Measurements from ENCODE around the gene SNRPA1. TPM values are rescaled to one million over a fixed set of nuclear protein-coding genes. Genes with fewer than 3 reads are reported as not detected.

The SNRPA1 gene
- total and polyA plus RNA-seq, 2 donors (not counting 1 experiment from before 2014, with no cell fraction given): 97.7 to 113 TPM

DNA sequence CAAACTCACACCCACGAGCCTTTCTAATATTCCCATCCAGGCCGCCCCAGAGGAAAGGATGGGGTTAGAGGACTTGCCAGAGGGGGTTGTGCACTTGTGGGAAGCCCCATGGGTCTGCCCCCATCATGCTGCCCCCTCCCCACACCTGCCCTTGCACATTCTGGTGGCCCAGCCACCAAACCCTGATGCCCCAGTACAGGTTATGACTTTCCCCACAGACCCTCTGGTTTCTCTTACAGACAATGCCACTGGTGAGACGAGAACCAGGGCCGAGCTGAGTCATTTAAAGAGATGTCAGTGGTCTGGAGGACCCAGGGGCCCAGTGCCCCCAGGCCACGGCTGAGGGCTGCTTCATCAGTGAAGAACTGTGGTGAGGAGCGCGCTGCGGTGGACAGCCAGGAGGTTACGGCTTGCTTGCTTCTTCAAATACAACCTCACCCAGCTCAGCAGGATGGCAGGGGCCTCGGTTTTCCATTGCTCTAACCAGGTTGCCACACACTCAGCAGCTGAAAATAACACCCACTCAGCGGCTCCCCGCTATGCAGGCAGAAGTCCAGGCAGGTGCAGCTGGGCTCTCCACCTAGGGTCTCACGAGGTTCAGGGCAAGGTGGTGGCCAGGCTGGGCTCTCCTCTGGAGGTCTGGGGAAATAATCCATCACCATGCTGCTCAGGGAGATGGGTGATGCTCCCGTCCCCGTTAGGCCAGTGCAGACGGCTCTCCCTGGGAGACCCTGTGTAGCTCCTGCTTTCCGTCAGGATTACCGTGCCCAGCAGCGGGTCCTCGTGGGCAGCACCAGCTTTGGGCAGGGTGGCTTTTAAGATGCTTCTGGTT lies 13.8 kb upstream of the SNRPA1 start:
- POLR2A ChIA-PET: no interaction called here
- Histone ChIP-seq H3K9ac (ENCODE audit: low read length) (no peak overlapping the region), H3K36me3 (replicated peaks in 1 of 2; ENCODE audit: control extremely low read depth in 1 of 2, control insufficient read depth in 1 of 2, extremely low read depth in 1 of 2, insufficient read depth in 2 of 2, low read length in 1 of 2) (no peaks in the 10 kb centered on the region), H3K79me2 (ENCODE audit: control insufficient read depth, insufficient read depth, low read length) (no peaks in the 10 kb centered on the region), H2AFZ (ENCODE audit: insufficient read depth, low read depth, low read length, poor library complexity, severe bottlenecking) (no peak overlapping the region), H3K27me3 (replicated peaks in 1 of 4; ENCODE audit: control extremely low read depth in 1 of 4, control insufficient read depth in 3 of 4, insufficient read depth in 4 of 4, low read length in 3 of 4) (no peaks in the 10 kb centered on the region), H3K4me1 (ENCODE audit: control insufficient read depth in 2 of 2, insufficient read depth in 2 of 2, low read length in 2 of 2) (no peaks in the 10 kb centered on the region), H4K20me1 (ENCODE audit: control insufficient read depth, insufficient read depth, low read length, poor library complexity, severe bottlenecking) (no peaks in the 10 kb centered on the region), H3K9me3 (ENCODE audit: control extremely low read depth in 1 of 3, control insufficient read depth in 2 of 3, insufficient read depth in 1 of 3, low read length in 2 of 3) (no peaks in the 10 kb centered on the region), H3K4me2 (replicated peaks; ENCODE audit: low read depth, low read length, poor library complexity, severe bottlenecking) (no peak overlapping the region), H3K4me3 (ENCODE audit: control extremely low read depth in 1 of 5, extremely low read depth in 1 of 5, insufficient read depth in 1 of 5, low read depth in 2 of 5, low read length in 4 of 5) (no peak overlapping the region), H3K27ac (ENCODE audit: low read length in 2 of 2) (no peak overlapping the region)
- peaks cover 1% of the 10 kb centered on the region for H3K27me3 Mint-ChIP-seq
- TF ChIP-seq EZH2 (IDR thresholded peaks at IDR 0.05; ENCODE audit: borderline replicate concordance, insufficient read depth, low read depth, low read length, poor library complexity, severe bottlenecking): no peak
- TF ChIP-seq, protein P1, sequence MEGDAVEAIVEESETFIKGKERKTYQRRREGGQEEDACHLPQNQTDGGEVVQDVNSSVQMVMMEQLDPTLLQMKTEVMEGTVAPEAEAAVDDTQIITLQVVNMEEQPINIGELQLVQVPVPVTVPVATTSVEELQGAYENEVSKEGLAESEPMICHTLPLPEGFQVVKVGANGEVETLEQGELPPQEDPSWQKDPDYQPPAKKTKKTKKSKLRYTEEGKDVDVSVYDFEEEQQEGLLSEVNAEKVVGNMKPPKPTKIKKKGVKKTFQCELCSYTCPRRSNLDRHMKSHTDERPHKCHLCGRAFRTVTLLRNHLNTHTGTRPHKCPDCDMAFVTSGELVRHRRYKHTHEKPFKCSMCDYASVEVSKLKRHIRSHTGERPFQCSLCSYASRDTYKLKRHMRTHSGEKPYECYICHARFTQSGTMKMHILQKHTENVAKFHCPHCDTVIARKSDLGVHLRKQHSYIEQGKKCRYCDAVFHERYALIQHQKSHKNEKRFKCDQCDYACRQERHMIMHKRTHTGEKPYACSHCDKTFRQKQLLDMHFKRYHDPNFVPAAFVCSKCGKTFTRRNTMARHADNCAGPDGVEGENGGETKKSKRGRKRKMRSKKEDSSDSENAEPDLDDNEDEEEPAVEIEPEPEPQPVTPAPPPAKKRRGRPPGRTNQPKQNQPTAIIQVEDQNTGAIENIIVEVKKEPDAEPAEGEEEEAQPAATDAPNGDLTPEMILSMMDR (IDR thresholded peaks at IDR 0.05): no peak
- CTCF ChIA-PET: interaction anchor here (2.2 kb wide), 1 partner anchor 332 kb away, joined by 5 read pairs; no protein-coding TSS in a partner anchor
- no peaks in the 10 kb centered on the region for H3K4me1 Mint-ChIP-seq
- WGBS (ENCODE audit: insufficient coverage): 83% methylated on average over 18 of the region's 20 CpGs
- no peaks in the 10 kb centered on the region for H3K9me3 Mint-ChIP-seq (ENCODE audit: insufficient read depth)
- intact Hi-C loops (cut with micrococcal nuclease): no loop called here
- H3K27ac Mint-ChIP-seq: no peak overlapping the region
- no peak for ATAC-seq (ENCODE audit: low read depth)
- no peak overlapping the region for H3K4me3 Mint-ChIP-seq
- no peak for DNase-seq

- Histone ChIP-seq H3K36me3 (replicated peaks in 1 of 2; ENCODE audit: control extremely low read depth in 1 of 2, control insufficient read depth in 1 of 2, extremely low read depth in 1 of 2, insufficient read depth in 2 of 2, low read length in 1 of 2) (no peaks in the 10 kb centered on the region), H3K79me2 (ENCODE audit: control insufficient read depth, insufficient read depth, low read length) (no peaks in the 10 kb centered on the region), H3K27ac (ENCODE audit: low read length in 2 of 2) (no peak overlapping the region), H3K9ac (ENCODE audit: low read length) (no peak overlapping the region), H3K27me3 (replicated peaks in 1 of 4; ENCODE audit: control extremely low read depth in 1 of 4, control insufficient read depth in 3 of 4, insufficient read depth in 4 of 4, low read length in 3 of 4) (no peaks in the 10 kb centered on the region), H3K4me3 (ENCODE audit: control extremely low read depth in 1 of 5, extremely low read depth in 1 of 5, insufficient read depth in 1 of 5, low read depth in 2 of 5, low read length in 4 of 5) (no peak overlapping the region), H3K4me2 (replicated peaks; ENCODE audit: low read depth, low read length, poor library complexity, severe bottlenecking) (no peak overlapping the region), H3K4me1 (ENCODE audit: control insufficient read depth in 2 of 2, insufficient read depth in 2 of 2, low read length in 2 of 2) (no peaks in the 10 kb centered on the region), H3K9me3 (ENCODE audit: control extremely low read depth in 1 of 3, control insufficient read depth in 2 of 3, insufficient read depth in 1 of 3, low read length in 2 of 3) (no peaks in the 10 kb centered on the region), H2AFZ (ENCODE audit: insufficient read depth, low read depth, low read length, poor library complexity, severe bottlenecking) (no peak overlapping the region), H4K20me1 (ENCODE audit: control insufficient read depth, insufficient read depth, low read length, poor library complexity, severe bottlenecking) (no peaks in the 10 kb centered on the region)
- POLR2A ChIA-PET: no interaction called here
- ATAC-seq (ENCODE audit: low read depth) (no peak), DNase-seq (no peak)
- CTCF ChIA-PET: interaction anchor here (2.2 kb wide), 1 partner anchor 333 kb away, joined by 5 read pairs; no protein-coding TSS in a partner anchor
- 91% methylated on average over 11 of the region's 16 CpGs for WGBS (ENCODE audit: insufficient coverage)
- Mint-ChIP-seq H3K9me3 (ENCODE audit: insufficient read depth) (no peaks in the 10 kb centered on the region), H3K27me3 (no peaks in the 10 kb centered on the region), H3K27ac (no peak overlapping the region), H3K4me3 (no peak overlapping the region), H3K4me1 (no peaks in the 10 kb centered on the region)
- TF ChIP-seq EZH2 (IDR thresholded peaks at IDR 0.05; ENCODE audit: borderline replicate concordance, insufficient read depth, low read depth, low read length, poor library complexity, severe bottlenecking): no peak
- TF ChIP-seq, protein P1 (IDR thresholded peaks at IDR 0.05): no peak
- intact Hi-C loops (cut with micrococcal nuclease): no loop called here
Observed at GRCh38 chr15:101307897-101308603, 13.0 kb upstream of the SNRPA1 start.

All from B cell (primary cell).